DND-41 (cell line): ENCODE data around the gene CCNY.

ENCODE experiments used
- EZH2 ChIP-seq: IDR thresholded peaks from 3 replicates; pipeline ENCODE4 v1.6.1; 2012; ENCODE audit warnings: borderline replicate concordance, low read depth, mild to moderate bottlenecking, moderate library complexity, low read length, inconsistent platforms; ENCODE audit not compliant: severe bottlenecking
- TF ChIP-seq, protein P1 (sequence below): IDR thresholded peaks from 2 replicates; pipeline ENCODE4 v1.5.1; 2012; ENCODE audit warnings: borderline replicate concordance, low read length, moderate library complexity, mild to moderate bottlenecking; ENCODE audit not compliant: poor library complexity, severe bottlenecking; ENCODE audit errors: extremely low read depth

DNA sequence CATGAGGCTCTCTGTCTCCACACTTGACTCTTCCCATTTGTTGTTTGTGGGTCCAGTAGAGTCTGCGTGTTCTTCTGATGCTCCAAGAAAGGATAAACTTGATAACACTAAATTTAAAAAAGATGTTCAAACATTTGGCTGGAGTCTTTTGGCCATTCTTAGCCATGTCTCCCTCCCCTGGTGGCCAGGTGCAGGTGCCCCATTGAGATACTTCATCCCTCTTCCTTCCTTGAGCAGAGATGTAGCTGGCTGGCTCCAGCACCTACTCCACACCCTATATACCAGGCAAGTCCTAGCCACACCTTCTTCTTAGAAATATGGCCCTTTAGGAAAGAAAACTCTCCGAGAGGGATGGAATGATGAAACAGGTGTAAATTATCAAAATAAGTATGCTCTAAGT, 165.6 kb downstream of the CCNY start:
- TF ChIP-seq, protein P1, sequence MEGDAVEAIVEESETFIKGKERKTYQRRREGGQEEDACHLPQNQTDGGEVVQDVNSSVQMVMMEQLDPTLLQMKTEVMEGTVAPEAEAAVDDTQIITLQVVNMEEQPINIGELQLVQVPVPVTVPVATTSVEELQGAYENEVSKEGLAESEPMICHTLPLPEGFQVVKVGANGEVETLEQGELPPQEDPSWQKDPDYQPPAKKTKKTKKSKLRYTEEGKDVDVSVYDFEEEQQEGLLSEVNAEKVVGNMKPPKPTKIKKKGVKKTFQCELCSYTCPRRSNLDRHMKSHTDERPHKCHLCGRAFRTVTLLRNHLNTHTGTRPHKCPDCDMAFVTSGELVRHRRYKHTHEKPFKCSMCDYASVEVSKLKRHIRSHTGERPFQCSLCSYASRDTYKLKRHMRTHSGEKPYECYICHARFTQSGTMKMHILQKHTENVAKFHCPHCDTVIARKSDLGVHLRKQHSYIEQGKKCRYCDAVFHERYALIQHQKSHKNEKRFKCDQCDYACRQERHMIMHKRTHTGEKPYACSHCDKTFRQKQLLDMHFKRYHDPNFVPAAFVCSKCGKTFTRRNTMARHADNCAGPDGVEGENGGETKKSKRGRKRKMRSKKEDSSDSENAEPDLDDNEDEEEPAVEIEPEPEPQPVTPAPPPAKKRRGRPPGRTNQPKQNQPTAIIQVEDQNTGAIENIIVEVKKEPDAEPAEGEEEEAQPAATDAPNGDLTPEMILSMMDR, result no peak
- TF ChIP-seq EZH2, result no peak
